ENCODE measurements around the gene EMP3.

DNA sequence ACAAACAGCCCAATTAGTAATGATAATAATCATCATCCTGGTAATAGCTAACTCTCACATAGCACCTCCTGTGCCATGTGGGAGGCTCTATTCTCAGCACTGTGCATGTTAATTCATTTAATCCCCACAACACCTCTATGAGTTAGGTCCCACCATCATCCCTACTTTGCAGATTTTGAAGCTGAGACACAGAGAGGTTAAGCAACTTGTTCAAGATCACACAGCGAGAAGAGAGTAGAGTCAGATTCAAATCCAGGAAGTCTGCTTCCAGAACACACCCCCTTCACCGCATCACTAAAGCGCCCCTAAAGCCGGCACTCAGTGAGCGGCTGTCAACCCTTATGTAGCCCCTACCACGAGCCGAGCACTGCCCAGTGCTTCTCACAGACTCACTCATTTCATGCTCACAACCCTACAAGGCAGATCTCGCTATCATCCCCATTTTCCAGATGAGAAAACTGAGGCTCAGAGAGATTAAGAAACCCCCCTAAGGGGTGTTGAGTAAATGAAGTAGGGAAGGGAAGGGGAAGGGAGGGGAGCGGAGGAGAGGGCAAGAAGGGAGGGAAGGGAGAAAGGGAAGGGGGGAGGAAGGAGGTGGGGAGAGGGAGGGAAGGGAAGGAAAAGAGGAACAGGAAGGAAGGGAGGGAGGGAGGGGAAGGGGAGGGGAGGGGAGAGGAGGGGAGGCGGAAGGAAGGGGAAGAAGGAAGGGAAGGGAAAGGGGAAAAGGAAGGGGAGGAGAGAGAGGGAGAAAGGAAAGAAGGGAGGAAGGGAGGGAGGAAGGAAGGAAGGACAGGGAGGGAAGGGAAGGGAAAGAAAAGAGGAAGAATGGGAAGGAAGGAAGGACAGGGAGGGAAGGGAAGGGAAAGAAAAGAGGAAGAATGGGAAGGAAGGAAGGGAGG lies 16.4 kb downstream of the EMP3 start:
- no peak for TF ChIP-seq ZNF317 (CRISPR knock-in tag; IDR thresholded peaks at IDR 0.05; ENCODE audit: borderline replicate concordance, low read depth)
- TF ChIP-seq, protein P1, sequence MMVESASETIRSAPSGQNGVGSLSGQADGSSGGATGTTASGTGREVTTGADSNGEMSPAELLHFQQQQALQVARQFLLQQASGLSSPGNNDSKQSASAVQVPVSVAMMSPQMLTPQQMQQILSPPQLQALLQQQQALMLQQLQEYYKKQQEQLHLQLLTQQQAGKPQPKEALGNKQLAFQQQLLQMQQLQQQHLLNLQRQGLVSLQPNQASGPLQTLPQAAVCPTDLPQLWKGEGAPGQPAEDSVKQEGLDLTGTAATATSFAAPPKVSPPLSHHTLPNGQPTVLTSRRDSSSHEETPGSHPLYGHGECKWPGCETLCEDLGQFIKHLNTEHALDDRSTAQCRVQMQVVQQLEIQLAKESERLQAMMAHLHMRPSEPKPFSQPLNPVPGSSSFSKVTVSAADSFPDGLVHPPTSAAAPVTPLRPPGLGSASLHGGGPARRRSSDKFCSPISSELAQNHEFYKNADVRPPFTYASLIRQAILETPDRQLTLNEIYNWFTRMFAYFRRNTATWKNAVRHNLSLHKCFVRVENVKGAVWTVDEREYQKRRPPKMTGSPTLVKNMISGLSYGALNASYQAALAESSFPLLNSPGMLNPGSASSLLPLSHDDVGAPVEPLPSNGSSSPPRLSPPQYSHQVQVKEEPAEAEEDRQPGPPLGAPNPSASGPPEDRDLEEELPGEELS (CRISPR knock-in tag; IDR thresholded peaks at IDR 0.05) = no peak
- TF ChIP-seq, protein P2, sequence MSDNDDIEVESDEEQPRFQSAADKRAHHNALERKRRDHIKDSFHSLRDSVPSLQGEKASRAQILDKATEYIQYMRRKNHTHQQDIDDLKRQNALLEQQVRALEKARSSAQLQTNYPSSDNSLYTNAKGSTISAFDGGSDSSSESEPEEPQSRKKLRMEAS (CRISPR knock-in tag; IDR thresholded peaks at IDR 0.05) = no peak
- no peak for TF ChIP-seq SMAD4 (CRISPR knock-in tag; IDR thresholded peaks at IDR 0.05)
- no peak for TF ChIP-seq JUN (CRISPR knock-in tag; IDR thresholded peaks at IDR 0.05)
- TF ChIP-seq, protein P3, sequence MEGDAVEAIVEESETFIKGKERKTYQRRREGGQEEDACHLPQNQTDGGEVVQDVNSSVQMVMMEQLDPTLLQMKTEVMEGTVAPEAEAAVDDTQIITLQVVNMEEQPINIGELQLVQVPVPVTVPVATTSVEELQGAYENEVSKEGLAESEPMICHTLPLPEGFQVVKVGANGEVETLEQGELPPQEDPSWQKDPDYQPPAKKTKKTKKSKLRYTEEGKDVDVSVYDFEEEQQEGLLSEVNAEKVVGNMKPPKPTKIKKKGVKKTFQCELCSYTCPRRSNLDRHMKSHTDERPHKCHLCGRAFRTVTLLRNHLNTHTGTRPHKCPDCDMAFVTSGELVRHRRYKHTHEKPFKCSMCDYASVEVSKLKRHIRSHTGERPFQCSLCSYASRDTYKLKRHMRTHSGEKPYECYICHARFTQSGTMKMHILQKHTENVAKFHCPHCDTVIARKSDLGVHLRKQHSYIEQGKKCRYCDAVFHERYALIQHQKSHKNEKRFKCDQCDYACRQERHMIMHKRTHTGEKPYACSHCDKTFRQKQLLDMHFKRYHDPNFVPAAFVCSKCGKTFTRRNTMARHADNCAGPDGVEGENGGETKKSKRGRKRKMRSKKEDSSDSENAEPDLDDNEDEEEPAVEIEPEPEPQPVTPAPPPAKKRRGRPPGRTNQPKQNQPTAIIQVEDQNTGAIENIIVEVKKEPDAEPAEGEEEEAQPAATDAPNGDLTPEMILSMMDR (IDR thresholded peaks at IDR 0.05) = no peak
- TF ChIP-seq NFYB (CRISPR knock-in tag; conservative IDR thresholded peaks at IDR 0.05; ENCODE audit: low read depth) = no peak
- no peak for TF ChIP-seq FOXP1 (CRISPR knock-in tag; IDR thresholded peaks at IDR 0.05; ENCODE audit: borderline replicate concordance)
- no peak for TF ChIP-seq JAZF1 (CRISPR knock-in tag; IDR thresholded peaks at IDR 0.05)

All from WTC11 (cell line).